Thyroid gland (tissue), 4 donors: ENCODE data around the gene SEC14L1.

Experiments used
- POLR2A ChIP-seq, 2 donors: fragments of 450-650 bp; IDR thresholded peaks; one replicate each; pipeline ENCODE4 v1.6.1; 2017; ENCODE audit warnings: antibody characterized with exemption in 2 of 2, mild to moderate bottlenecking in 2 of 2, moderate library complexity in 1 of 2
- TF ChIP-seq, protein P1 (sequence below), 6 experiments: fragments of 200-600 bp in 3 of 6; fragments of 450-650 bp in 3 of 6; sonication (generic) in 3 of 6; IDR thresholded peaks; one replicate each; pipeline ENCODE4 v1.5.1; 2016 to 2019; ENCODE audit warnings: antibody characterized with exemption in 6 of 6, mild to moderate bottlenecking in 2 of 6, inconsistent platforms in 1 of 6, moderate library complexity in 1 of 6

DNA sequence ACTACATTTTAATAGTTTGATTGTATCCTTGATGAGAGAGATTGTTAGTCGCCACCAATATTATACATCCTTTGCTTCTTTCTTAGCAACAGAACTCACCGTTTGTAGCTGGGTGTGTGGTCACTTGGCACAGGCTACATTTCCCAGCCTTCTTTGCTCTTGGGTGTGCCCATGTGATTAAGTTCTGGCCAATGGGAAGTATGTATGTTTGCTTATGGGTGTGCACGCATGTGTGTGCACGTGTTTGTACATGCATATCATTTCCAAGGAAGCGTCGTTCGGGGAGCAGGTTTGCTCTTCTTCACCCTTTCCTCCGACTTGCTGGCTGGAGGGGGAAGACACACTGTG lies 4.4 kb upstream of the SEC14L1 start:
- TF ChIP-seq, protein P1, sequence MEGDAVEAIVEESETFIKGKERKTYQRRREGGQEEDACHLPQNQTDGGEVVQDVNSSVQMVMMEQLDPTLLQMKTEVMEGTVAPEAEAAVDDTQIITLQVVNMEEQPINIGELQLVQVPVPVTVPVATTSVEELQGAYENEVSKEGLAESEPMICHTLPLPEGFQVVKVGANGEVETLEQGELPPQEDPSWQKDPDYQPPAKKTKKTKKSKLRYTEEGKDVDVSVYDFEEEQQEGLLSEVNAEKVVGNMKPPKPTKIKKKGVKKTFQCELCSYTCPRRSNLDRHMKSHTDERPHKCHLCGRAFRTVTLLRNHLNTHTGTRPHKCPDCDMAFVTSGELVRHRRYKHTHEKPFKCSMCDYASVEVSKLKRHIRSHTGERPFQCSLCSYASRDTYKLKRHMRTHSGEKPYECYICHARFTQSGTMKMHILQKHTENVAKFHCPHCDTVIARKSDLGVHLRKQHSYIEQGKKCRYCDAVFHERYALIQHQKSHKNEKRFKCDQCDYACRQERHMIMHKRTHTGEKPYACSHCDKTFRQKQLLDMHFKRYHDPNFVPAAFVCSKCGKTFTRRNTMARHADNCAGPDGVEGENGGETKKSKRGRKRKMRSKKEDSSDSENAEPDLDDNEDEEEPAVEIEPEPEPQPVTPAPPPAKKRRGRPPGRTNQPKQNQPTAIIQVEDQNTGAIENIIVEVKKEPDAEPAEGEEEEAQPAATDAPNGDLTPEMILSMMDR (IDR thresholded peaks at IDR 0.05): no peak
- TF ChIP-seq POLR2A (IDR thresholded peaks at IDR 0.05): no peak
